GM18517 (cell line): Measurements from ENCODE around the gene PLCL2.
"Not testable (repeated sequence)": the region's sequence is repeated elsewhere in the genome, so short reads cannot be mapped to it uniquely, and the experiment has no call there.

Experiments used
- ATAC-seq: cut with Tn5 transposase; IDR thresholded peaks from one replicate; pipeline ENCODE4 v1.9.1; 2021; ENCODE audit warnings: mild to moderate bottlenecking, moderate library complexity; ENCODE audit not compliant: unreplicated experiment

The PLCL2 gene

GRCh38 chr3:17065881-17066280 lies 181.1 kb downstream of the PLCL2 start:
- no peak for ATAC-seq

GRCh38 chr3:17069754-17070153 lies 185.0 kb downstream of the PLCL2 start:
- no peak for ATAC-seq

DNA sequence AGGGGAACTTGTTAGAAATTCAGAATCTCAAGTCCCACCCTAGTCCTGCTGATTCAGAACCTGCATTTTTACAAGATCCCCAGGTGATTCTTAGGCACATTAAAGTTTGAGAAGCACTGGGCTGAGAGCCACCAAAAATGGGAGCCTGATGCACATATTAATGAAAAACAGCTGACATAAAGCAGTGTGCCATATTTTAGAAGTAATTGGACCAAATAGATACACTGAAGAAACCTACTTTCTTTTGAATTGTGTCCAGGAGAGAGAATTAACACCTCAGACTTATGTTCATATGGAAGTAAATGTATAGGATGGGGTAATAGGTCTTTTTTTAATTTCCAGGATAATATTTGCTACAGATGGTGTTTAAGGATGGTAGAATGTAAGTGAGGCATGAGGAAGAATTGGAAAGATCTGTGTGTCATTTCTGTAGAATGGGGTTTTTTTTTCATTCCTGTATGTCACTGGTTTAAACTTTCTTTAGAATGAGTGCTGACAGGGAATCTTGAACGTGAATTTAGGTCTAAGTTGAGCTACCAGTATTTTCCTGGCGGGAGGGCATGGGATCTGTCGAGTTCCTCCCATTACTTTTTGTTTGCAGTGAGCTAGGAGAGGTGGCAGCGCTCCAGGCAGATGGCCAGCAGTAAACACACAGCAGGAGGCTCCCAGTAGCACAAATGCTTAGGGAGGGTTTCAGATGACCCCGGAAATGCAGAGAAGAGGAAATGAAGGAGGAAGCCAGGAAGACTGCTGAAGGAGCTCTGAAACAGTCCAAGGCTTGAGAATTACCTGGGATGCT lies 185.6 kb downstream of the PLCL2 start:
- ATAC-seq = no peak

- no peak for ATAC-seq
Measured at GRCh38 chr3:17074559-17074958, 189.8 kb downstream of the PLCL2 start.

DNA sequence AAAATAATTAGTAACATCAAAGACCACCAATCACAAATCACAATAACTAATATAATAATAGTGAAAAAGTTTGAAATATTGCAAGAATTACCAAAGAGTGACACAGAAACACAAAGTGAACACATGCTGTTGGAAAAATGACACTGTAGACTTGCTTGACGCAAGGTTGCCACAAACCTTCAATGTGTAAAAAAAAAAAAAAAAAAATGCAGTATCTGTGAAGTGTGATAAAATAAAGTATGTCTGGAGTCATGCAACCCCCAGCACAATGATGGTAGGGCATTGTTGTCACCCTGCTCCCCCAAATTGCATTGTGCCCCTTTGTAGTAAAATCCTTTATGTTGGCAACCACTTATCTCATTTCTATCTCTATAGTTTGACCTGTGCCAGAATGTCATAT lies 190.6 kb downstream of the PLCL2 start:
- no peak for ATAC-seq

GRCh38 chr3:17075907-17076306 lies 191.2 kb downstream of the PLCL2 start:
- ATAC-seq = no peak

DNA sequence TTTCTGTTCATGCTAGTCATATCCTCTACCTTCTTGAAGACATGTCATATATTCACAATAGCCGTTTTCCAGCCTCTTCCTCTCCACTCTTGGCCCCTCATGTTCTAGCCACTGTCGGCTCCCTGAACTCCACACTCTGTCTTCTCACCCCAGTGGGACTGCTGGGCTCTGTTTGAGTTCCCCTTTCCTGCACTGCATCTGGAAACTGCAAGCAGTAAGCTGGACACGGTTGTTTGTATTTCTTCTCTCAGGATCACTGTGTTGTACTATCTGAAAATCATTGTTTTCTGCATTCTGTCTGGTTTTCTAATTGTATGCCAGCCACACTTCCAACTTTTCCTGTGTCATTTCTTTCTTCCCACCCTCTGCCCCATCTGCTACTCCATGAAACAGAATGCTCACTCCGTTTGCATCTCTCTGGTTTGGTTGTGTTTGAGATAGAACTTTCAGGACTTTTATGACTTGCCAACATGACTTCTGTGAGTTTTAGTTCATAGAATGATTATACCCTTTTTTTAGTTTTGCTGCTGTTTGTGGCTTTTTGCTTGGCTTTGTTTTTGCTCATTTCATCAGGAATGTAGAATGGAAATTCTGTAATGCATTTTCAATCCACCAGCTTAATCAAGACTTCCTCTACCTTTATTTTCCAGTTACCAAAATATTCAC lies 192.3 kb downstream of the PLCL2 start:
- no peak for ATAC-seq

GRCh38 chr3:17077606-17078005 lies 192.9 kb downstream of the PLCL2 start:
- ATAC-seq = no peak

DNA sequence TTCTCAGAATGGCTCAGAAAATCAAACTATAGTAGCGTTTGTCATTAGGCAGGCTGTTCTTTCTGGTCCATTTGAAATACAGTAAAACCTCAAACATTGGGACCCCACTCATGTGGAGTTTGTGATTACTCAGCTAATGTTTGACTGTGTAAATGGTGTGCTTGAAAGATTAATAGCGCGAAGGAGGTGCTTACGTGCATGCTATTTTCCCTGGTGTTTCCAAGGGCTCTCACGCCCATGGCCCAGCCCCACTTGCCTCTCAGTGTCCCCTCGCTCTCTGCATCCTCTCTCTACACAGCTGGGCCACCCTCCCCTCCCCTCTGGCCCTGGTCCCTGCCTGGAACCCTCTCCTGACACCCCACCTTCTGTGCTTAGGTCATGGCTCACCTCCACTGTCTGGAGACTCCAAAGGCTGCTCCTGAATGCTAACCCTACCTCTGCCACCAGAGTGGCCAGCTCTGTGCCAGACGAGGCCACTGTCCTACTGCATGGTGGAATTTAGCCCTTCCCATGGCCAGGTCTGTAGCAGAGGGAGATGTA lies 194.2 kb downstream of the PLCL2 start:
- ATAC-seq = no peak

DNA sequence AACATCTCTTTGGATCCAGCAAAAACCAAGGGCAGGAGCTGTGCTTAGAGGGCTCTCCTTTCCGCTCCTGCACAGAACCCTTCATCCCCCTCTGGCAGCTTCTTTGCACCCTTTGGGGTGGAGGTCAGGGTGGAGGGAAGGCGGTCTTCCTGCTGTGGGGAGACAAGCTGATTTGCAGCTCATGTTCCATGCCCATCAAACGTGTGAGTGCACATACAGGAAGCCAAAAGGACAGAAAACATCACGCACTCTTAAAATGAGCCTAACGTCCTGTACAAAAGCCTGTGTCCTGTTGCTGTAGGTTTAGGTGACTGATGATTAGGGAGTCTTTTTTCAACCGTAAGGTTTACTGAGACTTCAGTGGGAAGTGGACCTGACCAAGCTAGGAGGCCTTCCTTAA lies 195.2 kb downstream of the PLCL2 start:
- no peak for ATAC-seq

GRCh38 chr3:17081520-17081919 lies 196.8 kb downstream of the PLCL2 start:
- no peak for ATAC-seq

DNA sequence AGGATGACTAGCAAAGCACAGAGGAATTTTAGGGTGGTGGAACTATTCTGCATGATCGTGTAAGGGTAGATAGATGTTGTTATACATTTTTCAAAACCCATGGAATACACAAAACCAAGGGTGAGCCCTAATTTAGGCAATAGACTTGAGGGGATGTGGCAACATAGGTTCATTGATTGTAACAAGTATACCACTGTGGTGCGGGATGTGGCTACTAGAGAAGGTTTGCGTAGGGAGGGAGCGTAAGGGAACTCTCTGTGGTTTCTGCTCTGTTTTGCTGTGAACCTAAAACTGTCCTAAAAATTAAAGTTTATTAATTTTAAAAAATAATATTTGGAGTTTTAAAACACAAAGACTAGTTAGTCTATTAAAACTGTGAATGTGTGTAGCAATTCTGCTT lies 202.8 kb downstream of the PLCL2 start:
- no peak for ATAC-seq

- ATAC-seq = no peak
Measured at GRCh38 chr3:17088017-17088416, 203.3 kb downstream of the PLCL2 start.

GRCh38 chr3:17088602-17089313 lies 204.0 kb downstream of the PLCL2 start:
- no peak for ATAC-seq

DNA sequence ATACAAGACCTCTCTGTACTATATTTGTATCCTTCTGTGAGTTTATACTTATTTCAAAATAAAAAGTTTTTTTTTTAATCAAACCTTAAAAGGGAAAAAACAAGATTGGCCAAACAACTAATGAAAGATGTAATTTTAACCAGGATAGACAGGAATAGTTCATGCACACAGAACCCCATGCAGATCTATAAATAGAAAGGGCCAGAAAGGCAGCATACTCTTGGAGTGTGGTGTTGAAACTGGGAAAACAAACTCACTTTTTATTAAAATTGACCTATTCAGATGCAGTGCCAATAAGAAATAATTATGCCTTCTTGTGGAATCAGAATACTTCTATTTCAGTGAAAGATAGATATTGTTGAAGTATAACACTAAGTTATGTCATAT lies 204.6 kb downstream of the PLCL2 start:
- ATAC-seq = no peak

GRCh38 chr3:17090280-17090983 lies 205.7 kb downstream of the PLCL2 start:
- ATAC-seq = no peak

DNA sequence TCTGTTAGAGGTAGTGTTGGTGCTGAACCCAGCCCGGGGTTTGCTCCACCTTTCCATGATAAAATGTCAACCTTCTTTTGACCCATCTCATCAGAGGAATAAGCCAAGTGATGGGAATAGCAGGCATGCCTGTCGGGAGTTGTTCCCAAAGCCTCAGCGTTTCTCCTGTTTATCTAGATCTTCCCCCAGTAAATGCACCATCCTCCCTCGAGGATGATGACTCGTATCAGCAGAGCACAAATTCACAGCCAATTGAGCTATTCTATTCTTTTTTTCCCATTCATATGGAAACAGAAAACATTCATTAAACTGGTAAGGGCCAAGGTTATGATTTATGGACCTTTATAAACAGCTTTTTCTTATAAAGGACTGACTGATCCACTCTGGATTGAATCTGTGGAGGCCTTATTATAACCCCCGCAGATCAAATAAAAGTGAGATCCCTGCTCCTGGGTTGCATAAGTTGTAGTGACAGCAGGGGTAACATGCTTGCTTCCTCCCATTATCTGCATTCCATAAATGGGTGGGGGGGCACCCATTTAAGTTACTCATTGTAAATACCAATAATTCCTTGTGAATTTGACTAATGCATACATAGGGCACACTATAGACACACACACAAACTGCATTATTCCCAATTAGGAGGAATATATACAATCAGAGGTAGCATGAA lies 207.3 kb downstream of the PLCL2 start:
- ATAC-seq = no peak

DNA sequence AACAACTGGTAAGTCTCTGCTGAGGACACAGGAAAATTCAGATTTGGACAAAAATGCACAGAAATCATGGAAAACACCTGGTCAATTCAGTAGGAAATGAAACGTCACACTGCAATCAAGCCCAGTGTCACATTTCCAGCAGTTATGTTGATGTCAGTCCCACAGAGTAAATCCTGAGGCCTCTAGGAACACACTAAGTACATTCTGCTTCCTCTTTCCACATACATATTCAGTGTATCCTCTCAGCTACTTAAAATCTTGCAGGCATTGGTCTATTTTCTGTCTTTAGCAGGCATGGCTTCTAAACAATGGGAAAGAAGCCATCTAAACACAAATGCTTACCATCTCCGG lies 207.8 kb downstream of the PLCL2 start:
- no peak for ATAC-seq

- ATAC-seq = no peak
Measured at GRCh38 chr3:17094551-17094950, 209.8 kb downstream of the PLCL2 start.

DNA sequence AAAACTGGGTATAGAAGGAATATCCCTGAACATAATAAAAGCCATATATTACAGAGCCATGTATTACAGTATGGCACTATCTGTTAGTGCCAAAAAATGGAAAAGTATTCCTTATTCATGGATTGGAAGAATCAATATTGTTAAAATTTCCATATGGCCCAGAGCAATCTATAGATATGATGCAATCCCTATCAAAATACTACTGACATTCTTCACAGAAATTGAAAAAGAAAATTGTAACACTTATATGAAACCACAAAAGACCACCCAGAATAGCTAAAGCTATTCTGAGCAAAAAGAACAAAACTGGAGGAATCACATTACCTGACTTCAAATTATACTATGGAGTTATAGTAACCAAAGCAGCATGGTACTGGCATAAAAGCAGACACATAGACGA lies 218.8 kb downstream of the PLCL2 start:
- ATAC-seq = no peak

GRCh38 chr3:17106801-17107200 lies 222.0 kb downstream of the PLCL2 start:
- not testable (repeated sequence) for ATAC-seq
